Esophagus muscularis mucosa (tissue), 4 donors: ENCODE data around the gene PPFIA3. TPM values are rescaled to one million over a fixed set of nuclear protein-coding genes. Genes with fewer than 3 reads are reported as not detected.

ENCODE experiments used
- DNase-seq: peaks from one replicate; pipeline ENCODE4 v3.0.0-alpha.2; 2017; ENCODE audit errors: extremely low spot score
- H3K27ac ChIP-seq, 4 donors: fragments of 200-600 bp; sonication (generic); replicated peaks in 1 of 4; 1 replicate in 3 of 4; 2 replicates in 1 of 4; pipeline ENCODE4 v1.5.1; 2016 to 2019; ENCODE audit warnings: mild to moderate bottlenecking in 1 of 4
- H3K27me3 ChIP-seq, 4 donors: fragments of 200-600 bp; sonication (generic); one replicate each; pipeline versions ENCODE4 v1.5.1 to v1.6.0; 2016 to 2019
- H3K36me3 ChIP-seq, 4 donors: fragments of 200-600 bp; sonication (generic); one replicate each; pipeline ENCODE4 v1.5.1; 2016 to 2019
- H3K4me1 ChIP-seq, 4 donors: fragments of 200-600 bp; sonication (generic); one replicate each; pipeline ENCODE4 v1.5.1; 2016 to 2019
- H3K4me3 ChIP-seq, 4 donors: fragments of 200-600 bp; sonication (generic); 1 replicate in 2 of 4; 2 replicates in 2 of 4; pipeline ENCODE4 v1.5.1; 2016 to 2019; ENCODE audit warnings: mild to moderate bottlenecking in 4 of 4, moderate library complexity in 1 of 4
- H3K9me3 ChIP-seq, 4 donors: fragments of 200-600 bp; sonication (generic); 1 replicate in 3 of 4; 2 replicates in 1 of 4; pipeline ENCODE4 v1.5.1; 2016 to 2019
- CTCF ChIP-seq, 3 experiments: fragments of 200-600 bp in 2 of 3; fragments of 450-650 bp in 1 of 3; sonication (generic) in 2 of 3; IDR thresholded peaks; one replicate each; pipeline ENCODE4 v1.5.1; 2017 to 2019; ENCODE audit warnings: antibody characterized with exemption in 3 of 3, mild to moderate bottlenecking in 2 of 3, moderate library complexity in 1 of 3
- EP300 ChIP-seq: sonication (generic); formaldehyde crosslinking; IDR thresholded peaks from one replicate; pipeline ENCODE4 v1.6.1; 2017; ENCODE audit warnings: antibody characterized with exemption
- POLR2A ChIP-seq: fragments of 450-650 bp; IDR thresholded peaks from one replicate; pipeline ENCODE4 v1.6.1; 2017; ENCODE audit warnings: antibody characterized with exemption, moderate library complexity, mild to moderate bottlenecking, low read depth
- POLR2AphosphoS5 ChIP-seq, 2 donors: sonication (generic); formaldehyde crosslinking; IDR thresholded peaks; one replicate each; pipeline ENCODE4 v1.6.1; 2017; ENCODE audit warnings: antibody characterized with exemption in 2 of 2
- WGBS: methylation state at CpG from one replicate; pipeline ENCODE4 v1.1.5; 2018; 5-methylcytosine and 5-hydroxymethylcytosine counted together
- intact Hi-C: fragments of 100-400 bp; cut with DNase I; formaldehyde crosslinking; loops from one replicate; pipeline ENCODE4 v1.15.1; 2023
- total RNA-seq, 4 donors: library from RNA; depleted of rRNA; stranded (reverse); fragments of >200 nt; gene quantifications; one replicate each; pipeline versions ENCODE4 v1.1.0 to v1.2.1, GENCODE V29; 2016

Gene PPFIA3
- total RNA-seq, 4 donors from 2014 or later: 3.3 to 8.4 (median 5.3) TPM

GRCh38 chr19:49150944-49151243, 31.6 kb downstream of the PPFIA3 start:
- DNase-seq: no peak
- Histone ChIP-seq H3K27me3 (no peaks in the 10 kb centered on the region), H3K27ac (peak overlapping the region; percentile 80 to 87 (median 87)), H3K36me3 (no peaks in the 10 kb centered on the region), H3K4me3 (peak overlapping the region; percentile 65 to 88 (median 70)), H3K4me1 (peaks cover 27 to 46% (median 45%) of the 10 kb centered on the region in 4 donors), H3K9me3 (no peaks in the 10 kb centered on the region)
- TF ChIP-seq POLR2AphosphoS5 (IDR thresholded peaks at IDR 0.05) (no peak), EP300 (no peak), POLR2A (no peak), CTCF (IDR thresholded peaks at IDR 0.05) (no peak)
- intact Hi-C loops: loop anchor here (5.0 kb wide), 1 partner anchor 46 kb away; no protein-coding TSS in a partner anchor
- 11% methylated on average over 12 of the region's 16 CpGs for WGBS

GRCh38 chr19:49151267-49152118, 32.1 kb downstream of the PPFIA3 start:
- intact Hi-C loops: loop anchor here (5.0 kb wide), 1 partner anchor 46 kb away; no protein-coding TSS in a partner anchor
- DNase-seq: no peak
- Histone ChIP-seq H3K4me3 (peak overlapping the region; percentile 65 to 88 (median 70)), H3K27me3 (no peaks in the 10 kb centered on the region), H3K4me1 (peaks cover 21 to 40% (median 39%) of the 10 kb centered on the region in 4 donors), H3K9me3 (no peaks in the 10 kb centered on the region), H3K27ac (peak overlapping the region in 3 of 4 donors; percentile 87), H3K36me3 (no peaks in the 10 kb centered on the region)
- 7% methylated on average over 38 of the region's 45 CpGs for WGBS
- TF ChIP-seq POLR2AphosphoS5 (IDR thresholded peaks at IDR 0.05): peak in 1 of 2 donors; percentile 15
- no peak for TF ChIP-seq POLR2A

- H3K4me3 ChIP-seq: peak overlapping the region in 2 of 4 donors; percentile 71 to 88
- H3K4me1 ChIP-seq: peaks cover 21 to 39% (median 38%) of the 10 kb centered on the region in 4 donors
- no peak for TF ChIP-seq POLR2AphosphoS5 (IDR thresholded peaks at IDR 0.05)
- TF ChIP-seq CTCF (IDR thresholded peaks at IDR 0.05): no peak
- no peak for TF ChIP-seq POLR2A
- no peak for TF ChIP-seq EP300
- H3K9me3 ChIP-seq: no peaks in the 10 kb centered on the region
- DNase-seq: no peak
- no peaks in the 10 kb centered on the region for H3K27me3 ChIP-seq
- WGBS: 40% methylated on average over 5 of the region's 10 CpGs
- peak overlapping the region in 3 of 4 donors; percentile 87 for H3K27ac ChIP-seq
- H3K36me3 ChIP-seq: no peaks in the 10 kb centered on the region
- intact Hi-C loops: loop anchor here (5.0 kb wide), 1 partner anchor 45 kb away; no protein-coding TSS in a partner anchor
Observed at GRCh38 chr19:49152119-49152550, 32.8 kb downstream of the PPFIA3 start.

GRCh38 chr19:49153167-49153809, 33.9 kb downstream of the PPFIA3 start:
- no peaks in the 10 kb centered on the region for H3K9me3 ChIP-seq
- WGBS: 89% methylated on average over 10 of the region's 10 CpGs
- no peak overlapping the region for H3K27ac ChIP-seq
- intact Hi-C loops: loop anchor here (5.0 kb wide), 1 partner anchor 44 kb away; no protein-coding TSS in a partner anchor
- no peaks in the 10 kb centered on the region for H3K36me3 ChIP-seq
- H3K4me1 ChIP-seq: peaks cover 25 to 50% (median 46%) of the 10 kb centered on the region in 4 donors
- TF ChIP-seq CTCF (IDR thresholded peaks at IDR 0.05): no peak
- TF ChIP-seq EP300: no peak
- no peak for TF ChIP-seq POLR2AphosphoS5 (IDR thresholded peaks at IDR 0.05)
- no peak for TF ChIP-seq POLR2A
- no peaks in the 10 kb centered on the region for H3K27me3 ChIP-seq
- H3K4me3 ChIP-seq: no peak overlapping the region
- no peak for DNase-seq

- Histone ChIP-seq H3K36me3 (no peaks in the 10 kb centered on the region), H3K4me1 (peaks cover 27 to 50% (median 46%) of the 10 kb centered on the region in 4 donors), H3K4me3 (no peak overlapping the region), H3K27ac (no peak overlapping the region), H3K27me3 (no peaks in the 10 kb centered on the region), H3K9me3 (no peaks in the 10 kb centered on the region)
- WGBS: 89% methylated on average over 6 of the region's 6 CpGs
- no peak for DNase-seq
- TF ChIP-seq CTCF (IDR thresholded peaks at IDR 0.05): no peak
- no peak for TF ChIP-seq POLR2A
- TF ChIP-seq POLR2AphosphoS5 (IDR thresholded peaks at IDR 0.05): no peak
- no peak for TF ChIP-seq EP300
- intact Hi-C loops: loop anchor here (5.0 kb wide), 1 partner anchor 43 kb away; no protein-coding TSS in a partner anchor
Observed at GRCh38 chr19:49154279-49154678, 34.9 kb downstream of the PPFIA3 start.
